ENCODE measurements around the gene DUSP23. TPM values are rescaled to one million over a fixed set of nuclear protein-coding genes. Genes with fewer than 3 reads are reported as not detected.

Gene DUSP23
- total and polyA plus RNA-seq, 2 experiments from 2014 or later: 47.9 to 53.4 TPM

GRCh38 chr1:159831412-159832141 is 50.8 kb downstream of the DUSP23 start:
- no peak for TF ChIP-seq CTCF (IDR thresholded peaks at IDR 0.05; ENCODE audit: low read depth, low read length)
- H3K36me3 ChIP-seq: no peaks in the 10 kb centered on the region
- no peaks in the 10 kb centered on the region for H3K9me3 ChIP-seq (ENCODE audit: low read depth)
- no peak for DNase-seq (ENCODE audit: low read depth in 1 of 2, low spot score in 1 of 2)
- no peak overlapping the region for H3K4me3 ChIP-seq
- no peaks in the 10 kb centered on the region for H3K4me1 ChIP-seq (ENCODE audit: low read depth)
- no peaks in the 10 kb centered on the region for H3K27me3 ChIP-seq
- no peak overlapping the region for H3K27ac ChIP-seq

Other genes with a start within 250 kb of the DUSP23 start
- not detected in 2 replicates for gene OR10J5, start 245.0 kb upstream of the DUSP23 start, total RNA-seq
- not detected in 2 replicates for gene OR10J5, start 245.0 kb upstream of the DUSP23 start, polyA plus RNA-seq
- not detected in 2 replicates for gene APCS, start 193.1 kb upstream of the DUSP23 start, total RNA-seq
- gene APCS, start 193.1 kb upstream of the DUSP23 start, polyA plus RNA-seq: not detected in 2 replicates
- not detected in 2 replicates for gene CRP, start 66.4 kb upstream of the DUSP23 start, total RNA-seq
- gene CRP, start 66.4 kb upstream of the DUSP23 start, polyA plus RNA-seq: not detected in 2 replicates
- not detected in 2 replicates for gene FCRL6, start 21.4 kb downstream of the DUSP23 start, total RNA-seq
- not detected in 2 replicates for gene FCRL6, start 21.4 kb downstream of the DUSP23 start, polyA plus RNA-seq
- gene SLAMF8, start 45.9 kb downstream of the DUSP23 start, total RNA-seq: not detected in 2 replicates
- not detected in 2 replicates for gene SLAMF8, start 45.9 kb downstream of the DUSP23 start, polyA plus RNA-seq
- not detected in 2 replicates for gene VSIG8, start 81.7 kb downstream of the DUSP23 start, total RNA-seq
- gene VSIG8, start 81.7 kb downstream of the DUSP23 start, polyA plus RNA-seq: not detected in 2 replicates
- 0.14 TPM in 1 of 2 replicates, not detected in the other for gene CFAP45, start 119.2 kb downstream of the DUSP23 start, total RNA-seq
- not detected in 2 replicates for gene CFAP45, start 119.2 kb downstream of the DUSP23 start, polyA plus RNA-seq
- 3.8 and 14.4 TPM in 2 replicates for gene TAGLN2, start 144.5 kb downstream of the DUSP23 start, total RNA-seq
- 17.9 and 18.5 TPM in 2 replicates for gene TAGLN2, start 144.5 kb downstream of the DUSP23 start, polyA plus RNA-seq
- 1.7 and 4.1 TPM in 2 replicates for gene IGSF9, start 164.7 kb downstream of the DUSP23 start, total RNA-seq
- gene IGSF9, start 164.7 kb downstream of the DUSP23 start, polyA plus RNA-seq: 2.3 and 4.2 TPM in 2 replicates
- not detected in 2 replicates for gene SLAMF9, start 173.3 kb downstream of the DUSP23 start, total RNA-seq
- gene SLAMF9, start 173.3 kb downstream of the DUSP23 start, polyA plus RNA-seq: not detected in 2 replicates

Data from cardiac muscle cell (in vitro differentiated cells and primary cell).